ENCODE results near the gene RARB.

The RARB gene

GRCh38 chr3:25473246-25473645 is 45.2 kb downstream of the RARB start:
- no peak for FAIRE-seq

GRCh38 chr3:25474052-25474451 is 46.0 kb downstream of the RARB start:
- FAIRE-seq: no peak

- FAIRE-seq: no peak
These were observed 48.6 kb downstream of the RARB start for GRCh38 chr3:25476639-25477038.

- FAIRE-seq: no peak
These were observed 50.2 kb downstream of the RARB start for GRCh38 chr3:25478211-25478757.

GRCh38 chr3:25478964-25479726 is 51.1 kb downstream of the RARB start:
- no peak for FAIRE-seq

- FAIRE-seq: no peak
These were observed 51.6 kb downstream of the RARB start for GRCh38 chr3:25479727-25480010.

- FAIRE-seq: no peak
These were observed 52.7 kb downstream of the RARB start for GRCh38 chr3:25480811-25481210.

- FAIRE-seq: no peak
These were observed 53.3 kb downstream of the RARB start for GRCh38 chr3:25481386-25481785.

GRCh38 chr3:25483456-25483855 is 55.4 kb downstream of the RARB start:
- FAIRE-seq: no peak

- FAIRE-seq: no peak
These were observed 57.6 kb downstream of the RARB start for GRCh38 chr3:25485673-25486072.

GRCh38 chr3:25486932-25487331 is 58.9 kb downstream of the RARB start:
- no peak for FAIRE-seq

- no peak for FAIRE-seq
These were observed 62.0 kb downstream of the RARB start for GRCh38 chr3:25489858-25490593.

- FAIRE-seq: no peak
These were observed 65.2 kb downstream of the RARB start for GRCh38 chr3:25493246-25493645.

GRCh38 chr3:25493786-25494185 is 65.7 kb downstream of the RARB start:
- FAIRE-seq: no peak

GRCh38 chr3:25495304-25495703 is 67.2 kb downstream of the RARB start:
- FAIRE-seq: no peak

GRCh38 chr3:25495726-25496253 is 67.7 kb downstream of the RARB start:
- no peak for FAIRE-seq

GRCh38 chr3:25497096-25497495 is 69.0 kb downstream of the RARB start:
- FAIRE-seq: no peak

GRCh38 chr3:25500706-25501210 is 72.7 kb downstream of the RARB start:
- no peak for FAIRE-seq

GRCh38 chr3:25502233-25502632 is 74.2 kb downstream of the RARB start:
- FAIRE-seq: no peak

GRCh38 chr3:25503898-25504301 is 75.8 kb downstream of the RARB start:
- FAIRE-seq: no peak

GRCh38 chr3:25505581-25505980 is 77.5 kb downstream of the RARB start:
- FAIRE-seq: no peak

- FAIRE-seq: no peak
These were observed 79.7 kb downstream of the RARB start for GRCh38 chr3:25507811-25508210.

GRCh38 chr3:25508433-25508832 is 80.4 kb downstream of the RARB start:
- FAIRE-seq: no peak

GRCh38 chr3:25508901-25509300 is 80.8 kb downstream of the RARB start:
- FAIRE-seq: no peak

Data from TTC549 (cell line).